ENCODE results near the gene MALRD1.

The MALRD1 gene

GRCh38 chr10:19200211-19200610 lies 151.6 kb downstream of the MALRD1 start:
- TF ChIP-seq, protein P1, sequence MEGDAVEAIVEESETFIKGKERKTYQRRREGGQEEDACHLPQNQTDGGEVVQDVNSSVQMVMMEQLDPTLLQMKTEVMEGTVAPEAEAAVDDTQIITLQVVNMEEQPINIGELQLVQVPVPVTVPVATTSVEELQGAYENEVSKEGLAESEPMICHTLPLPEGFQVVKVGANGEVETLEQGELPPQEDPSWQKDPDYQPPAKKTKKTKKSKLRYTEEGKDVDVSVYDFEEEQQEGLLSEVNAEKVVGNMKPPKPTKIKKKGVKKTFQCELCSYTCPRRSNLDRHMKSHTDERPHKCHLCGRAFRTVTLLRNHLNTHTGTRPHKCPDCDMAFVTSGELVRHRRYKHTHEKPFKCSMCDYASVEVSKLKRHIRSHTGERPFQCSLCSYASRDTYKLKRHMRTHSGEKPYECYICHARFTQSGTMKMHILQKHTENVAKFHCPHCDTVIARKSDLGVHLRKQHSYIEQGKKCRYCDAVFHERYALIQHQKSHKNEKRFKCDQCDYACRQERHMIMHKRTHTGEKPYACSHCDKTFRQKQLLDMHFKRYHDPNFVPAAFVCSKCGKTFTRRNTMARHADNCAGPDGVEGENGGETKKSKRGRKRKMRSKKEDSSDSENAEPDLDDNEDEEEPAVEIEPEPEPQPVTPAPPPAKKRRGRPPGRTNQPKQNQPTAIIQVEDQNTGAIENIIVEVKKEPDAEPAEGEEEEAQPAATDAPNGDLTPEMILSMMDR (IDR thresholded peaks at IDR 0.05; ENCODE audit: extremely low read depth, missing control alignments), result no peak

DNA sequence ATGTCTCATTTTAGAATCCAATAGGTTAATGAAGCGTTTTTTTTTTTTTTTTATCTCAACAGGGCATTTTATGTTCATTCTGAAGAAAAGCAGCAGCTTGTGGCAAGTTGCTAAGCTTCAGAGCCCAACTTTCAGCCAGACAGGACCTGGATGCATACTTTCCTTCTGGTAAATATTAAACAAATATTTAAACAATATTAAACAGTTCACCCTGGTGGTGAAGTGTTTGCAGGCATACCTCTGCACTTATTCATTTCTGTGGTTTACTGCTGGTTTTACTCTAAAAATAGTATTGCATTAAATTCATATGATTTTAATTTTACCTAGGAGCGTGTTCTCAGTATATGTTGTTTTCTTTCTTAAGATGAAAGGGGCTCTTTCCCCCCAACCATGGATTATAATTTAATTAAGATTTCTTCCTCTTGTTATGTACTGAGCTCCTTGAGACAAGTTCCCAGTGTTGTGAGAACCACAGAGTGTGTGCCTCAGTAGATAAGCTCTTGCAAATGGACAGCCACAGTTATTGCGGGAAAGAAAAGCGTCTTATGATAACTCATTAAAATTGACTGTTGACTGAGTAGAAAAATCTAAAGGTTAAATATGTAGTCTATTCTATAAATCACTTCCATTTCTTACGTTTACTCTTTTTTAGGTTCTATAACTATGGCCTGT lies 155.8 kb downstream of the MALRD1 start:
- TF ChIP-seq, protein P1 (IDR thresholded peaks at IDR 0.05; ENCODE audit: extremely low read depth, missing control alignments), result no peak
- DNase-seq (ENCODE audit: low spot score), result no peak

More at GRCh38 chr10:19200211-19200610, 151.6 kb downstream of the MALRD1 start:
- DNase-seq (ENCODE audit: low spot score), result no peak

- TF ChIP-seq, protein P1 (IDR thresholded peaks at IDR 0.05; ENCODE audit: extremely low read depth, missing control alignments), result no peak
- DNase-seq (ENCODE audit: low spot score), result no peak
Measured at GRCh38 chr10:19209319-19209718, 160.7 kb downstream of the MALRD1 start.

DNA sequence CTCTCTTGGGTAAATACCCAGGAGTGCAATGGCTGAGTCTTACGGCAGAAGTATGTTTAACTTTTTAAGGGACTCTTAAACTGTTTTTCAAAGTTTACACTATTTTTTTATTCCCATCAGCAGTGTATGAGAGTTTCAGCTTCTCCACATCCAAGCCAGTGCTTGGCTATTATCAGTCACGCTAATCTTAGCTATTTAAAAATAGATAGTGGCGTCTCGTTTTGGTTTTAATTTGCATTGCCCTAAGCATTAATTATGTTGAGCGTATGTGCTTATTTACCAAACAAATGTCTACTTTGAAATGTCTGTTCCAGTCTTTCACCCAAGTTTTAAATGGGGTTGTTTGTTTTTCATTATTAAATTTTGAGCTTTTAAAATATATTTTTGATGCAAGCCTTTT lies 164.0 kb downstream of the MALRD1 start:
- TF ChIP-seq, protein P1 (IDR thresholded peaks at IDR 0.05; ENCODE audit: extremely low read depth, missing control alignments), result no peak
- no peak for DNase-seq (ENCODE audit: low spot score)

DNA sequence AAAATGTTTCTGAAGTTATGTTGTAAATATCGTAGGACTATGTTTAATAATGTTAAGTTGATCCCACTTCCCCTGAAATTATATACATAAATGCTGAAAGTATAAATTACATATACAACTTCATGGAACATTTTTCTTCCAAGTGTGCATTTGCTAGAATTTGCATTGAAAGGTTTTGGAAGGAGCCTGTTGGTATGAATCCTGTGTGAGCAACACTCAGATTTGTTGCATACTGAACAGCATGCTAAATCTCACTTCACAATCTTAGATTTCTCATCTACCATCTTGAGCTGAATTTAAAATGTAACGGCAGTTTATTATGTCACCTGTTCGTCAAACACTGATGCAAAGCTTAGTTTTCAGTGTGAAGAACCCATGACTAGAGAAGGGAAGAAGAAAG lies 172.6 kb downstream of the MALRD1 start:
- TF ChIP-seq, protein P1 (IDR thresholded peaks at IDR 0.05; ENCODE audit: extremely low read depth, missing control alignments), result no peak
- DNase-seq (ENCODE audit: low spot score), result no peak

DNA sequence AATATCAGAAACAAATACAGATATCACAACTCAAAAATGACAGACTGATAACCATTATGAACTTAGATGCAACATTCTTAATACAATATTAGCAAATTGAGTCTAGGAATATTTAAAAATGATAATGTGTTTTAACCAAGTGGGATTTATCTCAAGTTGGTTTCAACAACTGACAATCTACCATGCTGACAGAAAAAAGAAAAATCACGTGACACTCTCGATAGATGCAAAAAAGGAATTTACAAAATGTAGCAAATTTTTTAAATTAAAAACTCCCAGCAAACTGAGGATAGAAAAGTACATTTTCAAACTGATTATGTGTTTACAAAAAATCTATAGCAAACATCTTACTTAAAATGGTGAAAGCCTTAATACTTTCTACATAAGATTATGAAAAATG lies 177.4 kb downstream of the MALRD1 start:
- DNase-seq (ENCODE audit: low spot score), result no peak
- TF ChIP-seq, protein P1 (IDR thresholded peaks at IDR 0.05; ENCODE audit: extremely low read depth, missing control alignments), result no peak

GRCh38 chr10:19231034-19231433 lies 182.4 kb downstream of the MALRD1 start:
- TF ChIP-seq, protein P1 (IDR thresholded peaks at IDR 0.05; ENCODE audit: extremely low read depth, missing control alignments), result no peak
- DNase-seq (ENCODE audit: low spot score), result no peak
